Upper lobe of left lung (tissue), 4 donors: ENCODE data around the gene ELFN2.

Source experiments
- EP300 ChIP-seq, 4 donors: sonication (generic); formaldehyde crosslinking; IDR thresholded peaks; one replicate each; pipeline ENCODE4 v1.5.1; 2017; ENCODE audit warnings: antibody characterized with exemption in 4 of 4, control low read depth in 2 of 4
- POLR2A ChIP-seq, 4 donors: fragments of 450-650 bp; IDR thresholded peaks; one replicate each; pipeline ENCODE4 v1.5.1; 2016 to 2017; ENCODE audit warnings: antibody characterized with exemption in 4 of 4, mild to moderate bottlenecking in 2 of 4
- POLR2AphosphoS5 ChIP-seq, 2 donors: sonication (generic); formaldehyde crosslinking; IDR thresholded peaks; one replicate each; pipeline ENCODE4 v1.5.1; 2017; ENCODE audit warnings: antibody characterized with exemption in 2 of 2
- TF ChIP-seq, protein P1 (sequence below), 6 experiments: fragments of 450-650 bp in 4 of 6; fragments of 200-600 bp in 2 of 6; sonication (generic) in 2 of 6; IDR thresholded peaks; one replicate each; pipeline ENCODE4 v1.5.1; 2016 to 2019; ENCODE audit warnings: antibody characterized with exemption in 6 of 6

DNA sequence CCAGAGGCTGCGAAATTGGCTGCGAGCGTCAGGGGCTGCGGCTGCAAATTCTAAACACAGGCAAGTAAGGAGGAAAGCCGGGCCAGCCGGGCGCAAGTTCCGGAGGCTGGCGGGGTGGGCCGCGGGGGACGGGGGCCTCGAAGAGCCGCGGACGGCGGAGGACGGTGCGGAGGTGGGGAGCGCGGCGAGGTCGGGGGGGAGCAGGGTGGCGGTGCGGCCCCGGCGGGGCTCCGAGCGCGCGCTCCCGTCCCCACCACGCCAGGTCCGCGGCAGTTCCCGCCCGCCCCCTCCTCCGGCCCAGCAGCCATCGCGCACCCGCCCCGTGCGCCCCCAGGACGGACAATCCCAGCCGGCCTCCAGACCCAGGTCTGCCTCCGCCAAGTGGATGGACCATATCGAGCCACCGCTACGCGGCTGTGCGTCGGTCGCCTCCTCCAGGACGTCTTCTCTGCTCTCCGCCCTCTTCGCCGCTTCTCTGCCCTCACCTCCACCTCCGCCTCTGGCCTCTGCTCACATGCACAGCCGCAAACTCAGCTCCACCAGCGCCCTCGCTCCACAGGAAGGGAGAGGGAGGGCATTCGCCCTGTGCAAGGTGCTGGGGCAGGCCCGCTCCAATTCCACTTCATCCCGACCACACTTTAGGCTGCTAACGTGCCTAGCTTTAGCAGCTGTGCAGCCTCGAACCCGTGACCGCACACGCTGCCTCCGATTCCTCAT is 7.2 kb downstream of the ELFN2 start:
- TF ChIP-seq, protein P1, sequence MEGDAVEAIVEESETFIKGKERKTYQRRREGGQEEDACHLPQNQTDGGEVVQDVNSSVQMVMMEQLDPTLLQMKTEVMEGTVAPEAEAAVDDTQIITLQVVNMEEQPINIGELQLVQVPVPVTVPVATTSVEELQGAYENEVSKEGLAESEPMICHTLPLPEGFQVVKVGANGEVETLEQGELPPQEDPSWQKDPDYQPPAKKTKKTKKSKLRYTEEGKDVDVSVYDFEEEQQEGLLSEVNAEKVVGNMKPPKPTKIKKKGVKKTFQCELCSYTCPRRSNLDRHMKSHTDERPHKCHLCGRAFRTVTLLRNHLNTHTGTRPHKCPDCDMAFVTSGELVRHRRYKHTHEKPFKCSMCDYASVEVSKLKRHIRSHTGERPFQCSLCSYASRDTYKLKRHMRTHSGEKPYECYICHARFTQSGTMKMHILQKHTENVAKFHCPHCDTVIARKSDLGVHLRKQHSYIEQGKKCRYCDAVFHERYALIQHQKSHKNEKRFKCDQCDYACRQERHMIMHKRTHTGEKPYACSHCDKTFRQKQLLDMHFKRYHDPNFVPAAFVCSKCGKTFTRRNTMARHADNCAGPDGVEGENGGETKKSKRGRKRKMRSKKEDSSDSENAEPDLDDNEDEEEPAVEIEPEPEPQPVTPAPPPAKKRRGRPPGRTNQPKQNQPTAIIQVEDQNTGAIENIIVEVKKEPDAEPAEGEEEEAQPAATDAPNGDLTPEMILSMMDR (IDR thresholded peaks at IDR 0.05) = no peak
- TF ChIP-seq POLR2A (IDR thresholded peaks at IDR 0.05) (no peak), EP300 (IDR thresholded peaks at IDR 0.05) (no peak), POLR2AphosphoS5 (IDR thresholded peaks at IDR 0.05) (no peak)
